Inflammatory macrophage (primary cell): ENCODE measurements around the gene GPR151.

Experiments used
- DNase-seq, 2 donors: peaks; one replicate each; pipeline ENCODE4 v3.0.0-alpha.2; 2020 to 2022

GPR151 gene

GRCh38 chr5:146519554-146519953, 3.6 kb upstream of the GPR151 start:
- no peak for DNase-seq

GRCh38 chr5:146515473-146516150, 378 bp downstream of the GPR151 start:
- no peak for DNase-seq

GRCh38 chr5:146514575-146514974, 1.4 kb downstream of the GPR151 start:
- DNase-seq, result no peak

GRCh38 chr5:146513462-146513861, 2.5 kb downstream of the GPR151 start:
- DNase-seq, result no peak

GRCh38 chr5:146510559-146511125, 5.3 kb downstream of the GPR151 start:
- peak in 1 of 2 donors; percentile 15 for DNase-seq

- DNase-seq, result no peak
Observed at GRCh38 chr5:146507428-146507827, 8.6 kb downstream of the GPR151 start.

GRCh38 chr5:146499680-146500079, 16.3 kb downstream of the GPR151 start:
- DNase-seq, result no peak

GRCh38 chr5:146494656-146495055, 21.3 kb downstream of the GPR151 start:
- no peak for DNase-seq

- DNase-seq, result no peak
Observed at GRCh38 chr5:146490089-146490843, 25.7 kb downstream of the GPR151 start.

GRCh38 chr5:146484714-146485391, 31.1 kb downstream of the GPR151 start:
- no peak for DNase-seq

- DNase-seq, result no peak
Observed at GRCh38 chr5:146482775-146483174, 33.2 kb downstream of the GPR151 start.

GRCh38 chr5:146475906-146476305, 40.1 kb downstream of the GPR151 start:
- DNase-seq, result no peak

- DNase-seq, result no peak
Observed at GRCh38 chr5:146475190-146475780, 40.7 kb downstream of the GPR151 start.

- DNase-seq, result peak; percentile 57 to 72
Observed at GRCh38 chr5:146474065-146474464, 41.9 kb downstream of the GPR151 start.

- no peak for DNase-seq
Observed at GRCh38 chr5:146467760-146468159, 48.2 kb downstream of the GPR151 start.

- no peak for DNase-seq
Observed at GRCh38 chr5:146466521-146467349, 49.3 kb downstream of the GPR151 start.

GRCh38 chr5:146463446-146463845, 52.5 kb downstream of the GPR151 start:
- no peak for DNase-seq
